ENCODE measurements around the gene KIAA1671.

DNA sequence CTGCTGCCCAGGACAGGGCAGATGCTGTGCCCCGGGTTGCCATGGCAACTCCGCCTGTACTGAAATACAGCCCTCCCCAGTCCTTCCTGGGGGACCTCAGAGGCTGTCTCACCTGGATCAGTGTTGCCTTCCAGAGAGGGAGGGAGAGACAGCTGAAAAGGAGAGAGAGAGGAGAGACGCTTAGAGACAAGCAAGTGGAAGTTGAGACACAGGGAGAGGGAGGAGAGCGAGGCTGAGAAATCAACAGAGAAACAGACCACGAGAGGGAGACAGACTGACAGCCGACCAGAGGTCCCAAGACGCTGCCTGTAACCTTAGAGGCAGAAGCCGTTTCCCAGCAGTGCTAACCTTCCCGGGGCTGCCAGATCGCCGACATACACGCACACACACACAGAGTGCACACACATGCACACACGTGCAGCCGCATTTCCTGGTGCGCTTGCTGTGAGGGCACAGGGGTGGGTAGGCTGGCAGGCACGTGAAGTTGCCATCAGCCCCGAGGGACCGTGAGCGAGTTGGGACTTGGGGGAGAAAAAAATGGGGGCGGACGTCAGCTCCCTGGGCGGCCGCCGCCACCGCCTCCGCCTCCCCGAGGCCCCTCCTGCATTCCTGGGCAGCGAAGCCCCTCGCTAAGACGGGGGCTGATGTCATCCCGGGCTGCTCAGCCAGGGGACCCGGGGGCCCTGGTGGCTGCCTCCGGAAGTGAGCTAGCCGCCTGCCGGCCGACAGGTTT is 158.5 kb downstream of the KIAA1671 start:
- TF ChIP-seq, protein P1, sequence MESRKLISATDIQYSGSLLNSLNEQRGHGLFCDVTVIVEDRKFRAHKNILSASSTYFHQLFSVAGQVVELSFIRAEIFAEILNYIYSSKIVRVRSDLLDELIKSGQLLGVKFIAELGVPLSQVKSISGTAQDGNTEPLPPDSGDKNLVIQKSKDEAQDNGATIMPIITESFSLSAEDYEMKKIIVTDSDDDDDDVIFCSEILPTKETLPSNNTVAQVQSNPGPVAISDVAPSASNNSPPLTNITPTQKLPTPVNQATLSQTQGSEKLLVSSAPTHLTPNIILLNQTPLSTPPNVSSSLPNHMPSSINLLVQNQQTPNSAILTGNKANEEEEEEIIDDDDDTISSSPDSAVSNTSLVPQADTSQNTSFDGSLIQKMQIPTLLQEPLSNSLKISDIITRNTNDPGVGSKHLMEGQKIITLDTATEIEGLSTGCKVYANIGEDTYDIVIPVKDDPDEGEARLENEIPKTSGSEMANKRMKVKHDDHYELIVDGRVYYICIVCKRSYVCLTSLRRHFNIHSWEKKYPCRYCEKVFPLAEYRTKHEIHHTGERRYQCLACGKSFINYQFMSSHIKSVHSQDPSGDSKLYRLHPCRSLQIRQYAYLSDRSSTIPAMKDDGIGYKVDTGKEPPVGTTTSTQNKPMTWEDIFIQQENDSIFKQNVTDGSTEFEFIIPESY (IDR thresholded peaks at IDR 0.05): peak; percentile 2
- TF ChIP-seq, protein P2, sequence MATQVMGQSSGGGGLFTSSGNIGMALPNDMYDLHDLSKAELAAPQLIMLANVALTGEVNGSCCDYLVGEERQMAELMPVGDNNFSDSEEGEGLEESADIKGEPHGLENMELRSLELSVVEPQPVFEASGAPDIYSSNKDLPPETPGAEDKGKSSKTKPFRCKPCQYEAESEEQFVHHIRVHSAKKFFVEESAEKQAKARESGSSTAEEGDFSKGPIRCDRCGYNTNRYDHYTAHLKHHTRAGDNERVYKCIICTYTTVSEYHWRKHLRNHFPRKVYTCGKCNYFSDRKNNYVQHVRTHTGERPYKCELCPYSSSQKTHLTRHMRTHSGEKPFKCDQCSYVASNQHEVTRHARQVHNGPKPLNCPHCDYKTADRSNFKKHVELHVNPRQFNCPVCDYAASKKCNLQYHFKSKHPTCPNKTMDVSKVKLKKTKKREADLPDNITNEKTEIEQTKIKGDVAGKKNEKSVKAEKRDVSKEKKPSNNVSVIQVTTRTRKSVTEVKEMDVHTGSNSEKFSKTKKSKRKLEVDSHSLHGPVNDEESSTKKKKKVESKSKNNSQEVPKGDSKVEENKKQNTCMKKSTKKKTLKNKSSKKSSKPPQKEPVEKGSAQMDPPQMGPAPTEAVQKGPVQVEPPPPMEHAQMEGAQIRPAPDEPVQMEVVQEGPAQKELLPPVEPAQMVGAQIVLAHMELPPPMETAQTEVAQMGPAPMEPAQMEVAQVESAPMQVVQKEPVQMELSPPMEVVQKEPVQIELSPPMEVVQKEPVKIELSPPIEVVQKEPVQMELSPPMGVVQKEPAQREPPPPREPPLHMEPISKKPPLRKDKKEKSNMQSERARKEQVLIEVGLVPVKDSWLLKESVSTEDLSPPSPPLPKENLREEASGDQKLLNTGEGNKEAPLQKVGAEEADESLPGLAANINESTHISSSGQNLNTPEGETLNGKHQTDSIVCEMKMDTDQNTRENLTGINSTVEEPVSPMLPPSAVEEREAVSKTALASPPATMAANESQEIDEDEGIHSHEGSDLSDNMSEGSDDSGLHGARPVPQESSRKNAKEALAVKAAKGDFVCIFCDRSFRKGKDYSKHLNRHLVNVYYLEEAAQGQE (IDR thresholded peaks at IDR 0.05): no peak
- TF ChIP-seq SP1 (IDR thresholded peaks at IDR 0.05) (peak; percentile 16), EGR1 (IDR thresholded peaks at IDR 0.05; ENCODE audit: low read depth in 2 of 2) (no peak), RAD21 (IDR thresholded peaks at IDR 0.05) (peak; percentile 70 to 72), YY1 (IDR thresholded peaks at IDR 0.05) (no peak), TAF1 (conservative IDR thresholded peaks at IDR 0.05) (peak; percentile 23)
- TF ChIP-seq, protein P3, sequence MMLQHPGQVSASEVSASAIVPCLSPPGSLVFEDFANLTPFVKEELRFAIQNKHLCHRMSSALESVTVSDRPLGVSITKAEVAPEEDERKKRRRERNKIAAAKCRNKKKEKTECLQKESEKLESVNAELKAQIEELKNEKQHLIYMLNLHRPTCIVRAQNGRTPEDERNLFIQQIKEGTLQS (IDR thresholded peaks at IDR 0.05): no peak
- TF ChIP-seq, protein P4, sequence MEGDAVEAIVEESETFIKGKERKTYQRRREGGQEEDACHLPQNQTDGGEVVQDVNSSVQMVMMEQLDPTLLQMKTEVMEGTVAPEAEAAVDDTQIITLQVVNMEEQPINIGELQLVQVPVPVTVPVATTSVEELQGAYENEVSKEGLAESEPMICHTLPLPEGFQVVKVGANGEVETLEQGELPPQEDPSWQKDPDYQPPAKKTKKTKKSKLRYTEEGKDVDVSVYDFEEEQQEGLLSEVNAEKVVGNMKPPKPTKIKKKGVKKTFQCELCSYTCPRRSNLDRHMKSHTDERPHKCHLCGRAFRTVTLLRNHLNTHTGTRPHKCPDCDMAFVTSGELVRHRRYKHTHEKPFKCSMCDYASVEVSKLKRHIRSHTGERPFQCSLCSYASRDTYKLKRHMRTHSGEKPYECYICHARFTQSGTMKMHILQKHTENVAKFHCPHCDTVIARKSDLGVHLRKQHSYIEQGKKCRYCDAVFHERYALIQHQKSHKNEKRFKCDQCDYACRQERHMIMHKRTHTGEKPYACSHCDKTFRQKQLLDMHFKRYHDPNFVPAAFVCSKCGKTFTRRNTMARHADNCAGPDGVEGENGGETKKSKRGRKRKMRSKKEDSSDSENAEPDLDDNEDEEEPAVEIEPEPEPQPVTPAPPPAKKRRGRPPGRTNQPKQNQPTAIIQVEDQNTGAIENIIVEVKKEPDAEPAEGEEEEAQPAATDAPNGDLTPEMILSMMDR (IDR thresholded peaks at IDR 0.05; ENCODE audit: low read depth, low read length, missing input control): peak; percentile 52

Measured in liver (tissue), 3 donors.